GM12891 (cell line): Measurements from ENCODE around the gene PDGFD.

Experiments used
- POLR2A ChIP-seq: IDR thresholded peaks from 2 replicates; pipeline ENCODE4 v1.6.1; 2011; ENCODE audit warnings: low read depth, low read length, control low read depth
- POLR2AphosphoS5 ChIP-seq: IDR thresholded peaks from 2 replicates; pipeline ENCODE4 v1.6.1; 2011; ENCODE audit warnings: low read depth, low read length, control low read depth

DNA sequence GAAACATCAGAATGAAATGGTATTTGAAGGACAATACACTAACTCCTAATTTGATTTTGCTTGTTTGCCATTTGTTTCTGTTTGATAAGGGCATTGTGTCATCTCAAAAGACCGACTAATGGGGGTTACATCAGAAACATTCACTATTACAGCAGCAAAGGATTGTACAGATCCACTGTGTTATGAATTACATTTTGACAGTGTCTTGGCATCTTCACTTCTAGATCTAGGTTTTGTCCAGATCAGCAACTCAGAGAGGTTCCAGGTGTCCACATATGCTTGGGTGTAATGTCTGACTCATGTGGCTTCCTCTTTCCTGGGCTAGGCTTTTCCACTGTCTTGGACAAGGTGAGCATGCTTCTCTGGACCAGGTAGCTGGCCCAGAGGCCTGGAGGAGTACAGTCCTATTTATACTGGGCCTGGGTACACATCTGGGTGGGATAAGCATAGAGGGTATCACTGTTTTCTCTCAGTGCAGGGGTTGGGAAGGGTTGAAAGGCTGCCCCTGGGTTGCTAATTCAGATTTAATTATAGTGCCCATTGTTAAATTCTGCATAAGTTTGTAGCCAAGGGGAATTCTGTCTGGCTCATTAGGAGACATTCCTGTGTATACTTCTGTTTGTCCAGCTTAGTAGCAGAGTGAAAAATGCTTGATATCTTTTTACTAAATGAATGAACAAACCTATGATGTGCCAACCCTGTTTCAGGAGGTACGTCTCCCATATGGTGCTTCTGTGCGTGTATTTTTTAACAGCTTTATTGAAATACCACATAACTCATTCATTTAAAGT is 103.7 kb downstream of the PDGFD start:
- TF ChIP-seq POLR2AphosphoS5 (no peak), POLR2A (no peak)
